ENCODE measurements around the gene CALN1. TPM values are rescaled to one million over a fixed set of nuclear protein-coding genes. Genes with fewer than 3 reads are reported as not detected.

Gene CALN1
- total and polyA plus RNA-seq, 2 experiments from 2014 or later, result 7.6 to 14.5 TPM

GRCh38 chr7:71970725-71971124 is 441.4 kb downstream of the CALN1 start (continued):
- no peak for TF ChIP-seq REST (IDR thresholded peaks at IDR 0.05; ENCODE audit: unreplicated experiment)

GRCh38 chr7:71962636-71963035 is 449.5 kb downstream of the CALN1 start:
- TF ChIP-seq CREB1 (CRISPR knock-in tag; IDR thresholded peaks at IDR 0.05; ENCODE audit: low read depth) (no peak), ETS1 (IDR thresholded peaks at IDR 0.05) (no peak), ZNF114 (CRISPR knock-in tag; IDR thresholded peaks at IDR 0.05) (no peak), CTCF (conservative IDR thresholded peaks at IDR 0.05; ENCODE audit: low read depth in 2 of 2) (no peak), EZH2phosphoT487 (IDR thresholded peaks at IDR 0.05; ENCODE audit: unreplicated experiment) (no peak), EZH2 (IDR thresholded peaks at IDR 0.05; ENCODE audit: low read depth, unreplicated experiment) (no peak), STAT1 (IDR thresholded peaks at IDR 0.05; ENCODE audit: unreplicated experiment) (no peak), NANOG (IDR thresholded peaks at IDR 0.05; ENCODE audit: borderline replicate concordance) (no peak), ZNF331 (CRISPR knock-in tag; IDR thresholded peaks at IDR 0.05; ENCODE audit: low read depth) (no peak)
- Histone ChIP-seq H3K4me2 (no peak overlapping the region), H3K4me1 (ENCODE audit: insufficient read depth) (no peaks in the 10 kb centered on the region), H2AFZ (no peak overlapping the region), H3K4me3 (no peak overlapping the region), H3F3A (replicated peaks; ENCODE audit: low read depth) (no peaks in the 10 kb centered on the region), H3K27ac (ENCODE audit: low read depth) (no peak overlapping the region), H3K79me2 (replicated peaks; ENCODE audit: insufficient read depth) (no peaks in the 10 kb centered on the region), H4K20me1 (replicated peaks; ENCODE audit: insufficient read depth) (no peaks in the 10 kb centered on the region), H3K27me3 (ENCODE audit: insufficient read depth) (no peaks in the 10 kb centered on the region), H3K36me3 (ENCODE audit: insufficient read depth) (no peaks in the 10 kb centered on the region), H3K9me2 (ENCODE audit: insufficient read depth) (no peaks in the 10 kb centered on the region)
- no peaks in the 10 kb centered on the region; the same call in 2 of the 3 replicates for H3K9me3 Mint-ChIP-seq
- DNase-seq (ENCODE audit: low spot score) (no peak), ATAC-seq (no peak)
- no peaks in the 10 kb centered on the region for H3K4me1 Mint-ChIP-seq
- H3K36me3 Mint-ChIP-seq (ENCODE audit: low read depth), result 0 out of 3 replicates have a peak, but pooled peaks cover 2% of the 10 kb centered on the region
- no peak overlapping the region for H3K4me3 Mint-ChIP-seq
- no peak overlapping the region for H3K27ac Mint-ChIP-seq
- H3K27me3 Mint-ChIP-seq (ENCODE audit: insufficient read depth, low read depth, poor library complexity), result no peaks in the 10 kb centered on the region

Data from GM23338 (cell line).